ENCODE data around the gene MSANTD3. TPM values are rescaled to one million over a fixed set of nuclear protein-coding genes. Genes with fewer than 3 reads are reported as not detected.

The MSANTD3 gene
- total RNA-seq, 1 donor from 2014 or later = 58.7 TPM

DNA sequence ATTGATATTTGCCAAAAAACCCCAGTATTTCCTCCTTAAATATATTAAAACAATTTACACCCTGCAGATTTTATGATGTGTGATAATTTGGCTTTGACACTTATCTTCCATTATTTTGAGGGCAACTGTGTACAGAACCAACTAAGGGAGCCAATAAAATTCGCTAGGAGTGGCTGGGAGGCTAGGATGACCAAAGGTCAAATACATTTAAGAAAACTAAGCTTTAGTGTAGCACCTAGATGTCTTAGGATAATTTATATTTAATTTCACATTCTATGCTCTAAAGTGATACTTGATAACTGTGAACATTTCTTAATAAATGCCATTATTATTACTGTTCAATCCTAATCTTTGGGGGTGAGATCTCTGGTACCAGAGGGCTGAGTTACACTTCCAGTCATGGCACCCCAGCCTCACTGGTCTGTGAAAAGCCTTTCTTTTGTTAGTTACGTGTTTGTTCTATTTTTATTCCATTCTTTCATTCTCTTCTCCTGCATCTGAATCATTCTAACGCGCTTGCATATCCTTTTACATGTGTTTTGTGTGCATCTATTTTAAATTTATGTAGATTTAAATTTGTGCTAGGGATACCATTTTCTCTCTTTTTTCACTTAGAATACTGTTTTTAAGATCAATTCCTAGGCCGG, 19.1 kb downstream of the MSANTD3 start:
- no peaks in the 10 kb centered on the region for H3K27me3 Mint-ChIP-seq (ENCODE audit: unreplicated experiment)
- peaks cover 4% of the 10 kb centered on the region for H3K4me1 Mint-ChIP-seq (ENCODE audit: unreplicated experiment)
- H3K4me3 Mint-ChIP-seq (ENCODE audit: unreplicated experiment) = no peak overlapping the region
- peaks cover 42% of the 10 kb centered on the region for H3K36me3 Mint-ChIP-seq (ENCODE audit: unreplicated experiment)
- no peak overlapping the region for H3K27ac Mint-ChIP-seq (ENCODE audit: unreplicated experiment)
- DNase-seq (ENCODE audit: extremely low spot score, unreplicated experiment) = no peak
- TF ChIP-seq, protein P1, sequence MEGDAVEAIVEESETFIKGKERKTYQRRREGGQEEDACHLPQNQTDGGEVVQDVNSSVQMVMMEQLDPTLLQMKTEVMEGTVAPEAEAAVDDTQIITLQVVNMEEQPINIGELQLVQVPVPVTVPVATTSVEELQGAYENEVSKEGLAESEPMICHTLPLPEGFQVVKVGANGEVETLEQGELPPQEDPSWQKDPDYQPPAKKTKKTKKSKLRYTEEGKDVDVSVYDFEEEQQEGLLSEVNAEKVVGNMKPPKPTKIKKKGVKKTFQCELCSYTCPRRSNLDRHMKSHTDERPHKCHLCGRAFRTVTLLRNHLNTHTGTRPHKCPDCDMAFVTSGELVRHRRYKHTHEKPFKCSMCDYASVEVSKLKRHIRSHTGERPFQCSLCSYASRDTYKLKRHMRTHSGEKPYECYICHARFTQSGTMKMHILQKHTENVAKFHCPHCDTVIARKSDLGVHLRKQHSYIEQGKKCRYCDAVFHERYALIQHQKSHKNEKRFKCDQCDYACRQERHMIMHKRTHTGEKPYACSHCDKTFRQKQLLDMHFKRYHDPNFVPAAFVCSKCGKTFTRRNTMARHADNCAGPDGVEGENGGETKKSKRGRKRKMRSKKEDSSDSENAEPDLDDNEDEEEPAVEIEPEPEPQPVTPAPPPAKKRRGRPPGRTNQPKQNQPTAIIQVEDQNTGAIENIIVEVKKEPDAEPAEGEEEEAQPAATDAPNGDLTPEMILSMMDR (IDR thresholded peaks at IDR 0.05) = no peak
- H3K9me3 Mint-ChIP-seq (ENCODE audit: unreplicated experiment) = no peaks in the 10 kb centered on the region

DNA sequence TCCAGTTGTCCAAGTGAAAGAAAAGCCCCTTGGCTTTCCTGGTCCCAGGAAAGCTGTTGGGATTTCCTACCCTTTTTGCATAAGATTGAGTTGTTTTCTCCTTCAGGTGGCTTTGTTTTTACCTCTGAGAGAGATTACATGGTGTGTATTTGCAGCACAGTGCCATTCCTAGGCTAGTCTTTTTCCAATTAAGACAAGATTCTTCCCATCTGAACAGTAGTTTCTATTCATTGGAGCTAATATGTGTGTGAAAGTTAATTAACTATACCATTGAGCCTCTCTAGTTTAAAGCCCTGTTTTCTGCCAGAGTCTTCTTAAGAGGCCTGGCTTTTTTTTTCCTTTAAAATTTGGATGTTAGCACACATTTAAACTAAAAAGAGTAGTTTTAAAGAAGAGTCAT, 20.1 kb downstream of the MSANTD3 start:
- Mint-ChIP-seq H3K36me3 (ENCODE audit: unreplicated experiment) (peaks cover 46% of the 10 kb centered on the region), H3K9me3 (ENCODE audit: unreplicated experiment) (no peaks in the 10 kb centered on the region), H3K27me3 (ENCODE audit: unreplicated experiment) (no peaks in the 10 kb centered on the region), H3K4me3 (ENCODE audit: unreplicated experiment) (no peak overlapping the region), H3K27ac (ENCODE audit: unreplicated experiment) (no peak overlapping the region), H3K4me1 (ENCODE audit: unreplicated experiment) (peaks cover 4% of the 10 kb centered on the region)
- TF ChIP-seq, protein P1 (IDR thresholded peaks at IDR 0.05) = no peak
- no peak for DNase-seq (ENCODE audit: extremely low spot score, unreplicated experiment)

DNA sequence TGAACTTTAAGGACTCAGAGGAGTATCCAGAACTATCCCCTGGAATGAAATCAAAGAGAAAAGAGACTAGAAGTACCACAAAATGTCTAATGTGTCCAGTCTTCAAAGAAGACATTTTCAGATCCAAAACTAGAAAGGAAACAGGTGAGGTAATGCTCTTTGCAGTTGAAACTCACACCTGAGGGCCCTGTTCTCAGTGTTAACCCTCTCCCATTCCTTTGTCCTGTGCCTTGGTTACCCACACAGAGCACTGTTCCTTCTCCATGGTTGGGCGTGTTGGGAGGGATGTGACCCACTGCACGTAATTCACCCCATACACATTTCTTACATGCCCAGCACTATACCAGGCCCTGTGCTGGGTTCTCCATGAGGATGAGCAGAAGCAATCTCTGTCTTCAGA, 21.3 kb downstream of the MSANTD3 start:
- Mint-ChIP-seq H3K36me3 (ENCODE audit: unreplicated experiment) (peaks cover 50% of the 10 kb centered on the region), H3K4me1 (ENCODE audit: unreplicated experiment) (peaks cover 4% of the 10 kb centered on the region), H3K27me3 (ENCODE audit: unreplicated experiment) (no peaks in the 10 kb centered on the region), H3K9me3 (ENCODE audit: unreplicated experiment) (no peaks in the 10 kb centered on the region), H3K4me3 (ENCODE audit: unreplicated experiment) (no peak overlapping the region), H3K27ac (ENCODE audit: unreplicated experiment) (no peak overlapping the region)
- TF ChIP-seq, protein P1 (IDR thresholded peaks at IDR 0.05) = no peak
- no peak for DNase-seq (ENCODE audit: extremely low spot score, unreplicated experiment)

DNA sequence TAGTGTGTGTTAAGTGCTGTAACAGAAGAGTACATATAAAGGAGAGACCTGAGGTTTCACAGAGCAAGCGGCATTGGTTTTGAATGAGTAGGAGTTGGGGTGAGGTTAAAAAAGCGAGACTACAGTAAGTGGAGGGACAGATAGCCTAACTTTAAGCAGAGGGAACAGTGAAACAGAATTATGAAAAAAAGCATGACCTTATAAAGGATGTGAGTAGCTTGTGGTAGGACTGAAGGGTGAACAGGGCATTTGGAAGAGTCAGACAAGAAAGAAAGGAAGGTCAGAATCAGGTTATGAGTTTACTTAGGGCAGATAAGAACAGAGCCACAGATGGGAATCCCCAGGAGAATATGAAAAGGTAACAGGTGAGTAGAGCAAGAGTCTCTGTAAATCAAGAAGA, 22.5 kb downstream of the MSANTD3 start:
- no peak for DNase-seq (ENCODE audit: extremely low spot score, unreplicated experiment)
- Mint-ChIP-seq H3K9me3 (ENCODE audit: unreplicated experiment) (no peaks in the 10 kb centered on the region), H3K36me3 (ENCODE audit: unreplicated experiment) (peaks cover 57% of the 10 kb centered on the region), H3K27ac (ENCODE audit: unreplicated experiment) (no peak overlapping the region), H3K4me1 (ENCODE audit: unreplicated experiment) (no peaks in the 10 kb centered on the region), H3K27me3 (ENCODE audit: unreplicated experiment) (no peaks in the 10 kb centered on the region), H3K4me3 (ENCODE audit: unreplicated experiment) (no peak overlapping the region)
- TF ChIP-seq, protein P1 (IDR thresholded peaks at IDR 0.05) = no peak

- no peaks in the 10 kb centered on the region for H3K9me3 Mint-ChIP-seq (ENCODE audit: unreplicated experiment)
- peaks cover 48% of the 10 kb centered on the region for H3K36me3 Mint-ChIP-seq (ENCODE audit: unreplicated experiment)
- no peaks in the 10 kb centered on the region for H3K4me1 Mint-ChIP-seq (ENCODE audit: unreplicated experiment)
- H3K27ac Mint-ChIP-seq (ENCODE audit: unreplicated experiment) = no peak overlapping the region
- H3K27me3 Mint-ChIP-seq (ENCODE audit: unreplicated experiment) = no peaks in the 10 kb centered on the region
- no peak overlapping the region for H3K4me3 Mint-ChIP-seq (ENCODE audit: unreplicated experiment)
- TF ChIP-seq, protein P1 (IDR thresholded peaks at IDR 0.05) = no peak
- DNase-seq (ENCODE audit: extremely low spot score, unreplicated experiment) = no peak
Measured at GRCh38 chr9:100452894-100453293, 26.0 kb downstream of the MSANTD3 start.

Measured in osteocyte (in vitro differentiated cells).